Raji (cell line): ENCODE results near the gene COX5A.

Experiments used
- POLR2A ChIP-seq: IDR thresholded peaks from 2 replicates; pipeline ENCODE4 v1.6.1; 2011; ENCODE audit warnings: low read depth, low read length, control low read depth; ENCODE audit not compliant: insufficient read depth

The COX5A gene

GRCh38 chr15:74958320-74958907 lies 20.5 kb upstream of the COX5A start:
- TF ChIP-seq POLR2A: no peak

GRCh38 chr15:74957476-74958035 lies 19.7 kb upstream of the COX5A start:
- TF ChIP-seq POLR2A: no peak

GRCh38 chr15:74956648-74957475 lies 19.0 kb upstream of the COX5A start, which contains the start of gene RPP25:
TSS of gene RPP25 (minus strand) at chr15:74956772. CDS start at chr15:74956583, 189 bp downstream.
- no peak for TF ChIP-seq POLR2A

- no peak for TF ChIP-seq POLR2A
Measured at GRCh38 chr15:74955796-74956647, 18.1 kb upstream of the COX5A start.

GRCh38 chr15:74955017-74955416 lies 17.1 kb upstream of the COX5A start:
- TF ChIP-seq POLR2A: no peak

- no peak for TF ChIP-seq POLR2A
Measured at GRCh38 chr15:74954515-74954914, 16.6 kb upstream of the COX5A start.

GRCh38 chr15:74951006-74951405 lies 13.1 kb upstream of the COX5A start:
- TF ChIP-seq POLR2A: no peak

- no peak for TF ChIP-seq POLR2A
Measured at GRCh38 chr15:74950078-74950908, 12.4 kb upstream of the COX5A start.

- TF ChIP-seq POLR2A: no peak
Measured at GRCh38 chr15:74937272-74937589, 642 bp downstream of the COX5A start.

GRCh38 chr15:74933573-74933972 lies 4.3 kb downstream of the COX5A start:
- no peak for TF ChIP-seq POLR2A

- no peak for TF ChIP-seq POLR2A
Measured at GRCh38 chr15:74928771-74929198, 9.1 kb downstream of the COX5A start.

- TF ChIP-seq POLR2A: no peak
Measured at GRCh38 chr15:74924525-74924924, 13.3 kb downstream of the COX5A start.

GRCh38 chr15:74920456-74920855 lies 17.4 kb downstream of the COX5A start:
- TF ChIP-seq POLR2A: no peak

GRCh38 chr15:74917676-74918075 lies 20.2 kb downstream of the COX5A start:
- TF ChIP-seq POLR2A: no peak
